Lung (tissue), 12 donors: Measurements from ENCODE around the gene SSR3. TPM values are rescaled to one million over a fixed set of nuclear protein-coding genes. Genes with fewer than 3 reads are reported as not detected.
"Not testable (repeated sequence)": the region's sequence is repeated elsewhere in the genome, so short reads cannot be mapped to it uniquely, and the experiment has no call there.

Experiments
- ATAC-seq: fragments of 200-7000 bp; cut with Tn5 transposase; one replicate; pipeline ENCODE4 v1.9.1; 2020; ENCODE audit warnings: moderate number of reproducible peaks; ENCODE audit not compliant: insufficient read depth, low FRiP score
- DNase-seq, 3 donors: peaks; one replicate each; pipeline ENCODE4 v3.0.0-alpha.2; 2013 to 2017
- H3K27ac ChIP-seq, 2 donors: one replicate each; pipeline ENCODE4 v1.5.1; 2013; ENCODE audit warnings: mild to moderate bottlenecking in 2 of 2, moderate library complexity in 2 of 2, control low read depth in 1 of 2, inconsistent platforms in 1 of 2, low read depth in 1 of 2, low read length in 1 of 2
- H3K27me3 ChIP-seq, 3 donors: one replicate each; pipeline ENCODE4 v1.5.1; 2013; ENCODE audit warnings: low read length in 2 of 3; ENCODE audit not compliant: control insufficient read depth in 3 of 3, insufficient read depth in 3 of 3
- H3K36me3 ChIP-seq, 4 donors: one replicate each; pipeline ENCODE4 v1.5.1; 2013; ENCODE audit warnings: low read length in 4 of 4, mild to moderate bottlenecking in 1 of 4, moderate library complexity in 1 of 4; ENCODE audit not compliant: control insufficient read depth in 4 of 4, insufficient read depth in 4 of 4
- H3K4me1 ChIP-seq, 5 donors: one replicate each; pipeline ENCODE4 v1.5.1; 2013; ENCODE audit warnings: low read length in 5 of 5, mild to moderate bottlenecking in 2 of 5, moderate library complexity in 1 of 5; ENCODE audit not compliant: control insufficient read depth in 5 of 5, insufficient read depth in 5 of 5
- H3K4me3 ChIP-seq: one replicate; pipeline ENCODE4 v1.5.1; 2013; ENCODE audit warnings: mild to moderate bottlenecking, control low read depth, moderate library complexity
- H3K9ac ChIP-seq, 2 donors: one replicate each; pipeline ENCODE4 v1.5.1; 2013; ENCODE audit warnings: low read length in 2 of 2, control low read depth in 1 of 2; ENCODE audit not compliant: insufficient read depth in 1 of 2
- H3K9me3 ChIP-seq, 4 donors: one replicate each; pipeline ENCODE4 v1.5.1; 2013; ENCODE audit warnings: low read length in 3 of 4, mild to moderate bottlenecking in 1 of 4, moderate library complexity in 1 of 4; ENCODE audit not compliant: control insufficient read depth in 4 of 4, insufficient read depth in 3 of 4
- CTCF ChIP-seq: IDR thresholded peaks from 2 replicates; pipeline ENCODE4 v1.5.1; 2012; ENCODE audit warnings: mild to moderate bottlenecking; ENCODE audit errors: control extremely low read depth, extremely low read depth
- WGBS, 2 donors: extraction: QIAGEN DNeasy Blood & Tissue Kit; methylation state at CpG; one replicate each; pipeline ENCODE4 v1.1.7; 2013; 5-methylcytosine and 5-hydroxymethylcytosine counted together
- polyA plus RNA-seq, 2 donors: library from polyadenylated mRNA; stranded (reverse); fragments of 200-250 nt; gene quantifications; one replicate each; pipeline ENCODE4 v1.2.1, GENCODE V29; 2013
- total RNA-seq, 2 donors: library from RNA; depleted of rRNA in 1 of 2; stranded (reverse); fragments of >200 nt in 1 of 2; gene quantifications; one replicate each; pipeline ENCODE4 v1.2.1, GENCODE V29; 2014 to 2021
- donor health status: control.
- donor health status: control.
- donor health status: Bipolar disorder and iron deficiency.
- donor health status: healthy.
- donor health status: DM: yes; HTN: yes; CAD: no.

The SSR3 gene
- total and polyA plus RNA-seq, 4 donors, result 83.7 to 209 (median 188) TPM

GRCh38 chr3:156593814-156594213, 38.9 kb upstream of the SSR3 start:
- no peak overlapping the region for H3K27ac ChIP-seq
- no peak for DNase-seq
- H3K4me1 ChIP-seq, result peaks cover 0 to 14% (median 0%) of the 10 kb centered on the region in 5 donors
- no peak for ATAC-seq
- peak overlapping the region in 1 of 2 donors; percentile 23 for H3K9ac ChIP-seq
- no peaks in the 10 kb centered on the region for H3K36me3 ChIP-seq
- no peak for TF ChIP-seq CTCF
- H3K27me3 ChIP-seq, result no peaks in the 10 kb centered on the region
- H3K4me3 ChIP-seq, result no peak overlapping the region
- no peaks in the 10 kb centered on the region for H3K9me3 ChIP-seq

- not testable (repeated sequence) for DNase-seq, ATAC-seq, H3K9me3 ChIP-seq, H3K9ac ChIP-seq, H3K27ac ChIP-seq, H3K4me3 ChIP-seq, H3K36me3 ChIP-seq, H3K27me3 ChIP-seq
- peaks cover 0 to 14% (median 0%) of the 10 kb centered on the region in 5 donors for H3K4me1 ChIP-seq
- 91 to 94% methylated on average over 5 of the region's 5 CpGs for WGBS, 2 donors
These were observed 34.9 kb upstream of the SSR3 start for GRCh38 chr3:156589806-156590205.

- no peak for ATAC-seq
- H3K27ac ChIP-seq, result no peak overlapping the region
- 50 to 77% methylated on average over 1 of the region's 1 CpG for WGBS, 2 donors
These were observed 32.8 kb upstream of the SSR3 start for GRCh38 chr3:156587760-156588069.

GRCh38 chr3:156586905-156587759, 32.2 kb upstream of the SSR3 start:
- peak; percentile 41 for ATAC-seq
- no peak for DNase-seq
- H3K9ac ChIP-seq, result no peak overlapping the region
- H3K27ac ChIP-seq, result no peak overlapping the region
- no peak for TF ChIP-seq CTCF
- H3K36me3 ChIP-seq, result no peaks in the 10 kb centered on the region
- 53 to 64% methylated on average over 5 of the region's 5 CpGs for WGBS, 2 donors
- no peaks in the 10 kb centered on the region for H3K27me3 ChIP-seq
- no peak overlapping the region for H3K4me3 ChIP-seq
- H3K9me3 ChIP-seq, result no peaks in the 10 kb centered on the region
- H3K4me1 ChIP-seq, result no peaks in the 10 kb centered on the region

More at GRCh38 chr3:156587760-156588069, 32.8 kb upstream of the SSR3 start:
- Histone ChIP-seq H3K9me3 (no peaks in the 10 kb centered on the region), H3K4me3 (no peak overlapping the region), H3K27me3 (no peaks in the 10 kb centered on the region), H3K9ac (no peak overlapping the region), H3K4me1 (no peaks in the 10 kb centered on the region), H3K36me3 (no peaks in the 10 kb centered on the region)
- DNase-seq, result no peak
- no peak for TF ChIP-seq CTCF
